HG02938 (cell line): ENCODE results near the gene PTPRN2.

ENCODE experiments used
- ATAC-seq: cut with Tn5 transposase; IDR thresholded peaks from one replicate; pipeline ENCODE4 v1.9.1; 2021; ENCODE audit warnings: mild to moderate bottlenecking, moderate library complexity; ENCODE audit not compliant: unreplicated experiment

PTPRN2 gene

GRCh38 chr7:157806711-157807110 lies 780.9 kb downstream of the PTPRN2 start:
- ATAC-seq, result no peak

GRCh38 chr7:157805713-157806112 lies 781.9 kb downstream of the PTPRN2 start:
- no peak for ATAC-seq

GRCh38 chr7:157803906-157804305 lies 783.7 kb downstream of the PTPRN2 start:
- no peak for ATAC-seq

GRCh38 chr7:157801971-157802675 lies 785.5 kb downstream of the PTPRN2 start:
- no peak for ATAC-seq

- ATAC-seq, result no peak
These were observed 786.5 kb downstream of the PTPRN2 start for GRCh38 chr7:157801113-157801512.

- ATAC-seq, result no peak
These were observed 787.3 kb downstream of the PTPRN2 start for GRCh38 chr7:157800281-157800680.

GRCh38 chr7:157799076-157799685 lies 788.4 kb downstream of the PTPRN2 start:
- ATAC-seq, result no peak

- no peak for ATAC-seq
These were observed 790.3 kb downstream of the PTPRN2 start for GRCh38 chr7:157797361-157797760.

- no peak for ATAC-seq
These were observed 790.8 kb downstream of the PTPRN2 start for GRCh38 chr7:157796846-157797245.

GRCh38 chr7:157795643-157796042 lies 792.0 kb downstream of the PTPRN2 start:
- no peak for ATAC-seq

- ATAC-seq, result no peak
These were observed 792.4 kb downstream of the PTPRN2 start for GRCh38 chr7:157795199-157795598.

- ATAC-seq, result no peak
These were observed 792.9 kb downstream of the PTPRN2 start for GRCh38 chr7:157794746-157795065.

GRCh38 chr7:157793973-157794745 lies 793.5 kb downstream of the PTPRN2 start:
- ATAC-seq, result no peak

GRCh38 chr7:157793087-157793353 lies 794.6 kb downstream of the PTPRN2 start:
- no peak for ATAC-seq

- ATAC-seq, result no peak
These were observed 795.2 kb downstream of the PTPRN2 start for GRCh38 chr7:157792241-157793086.

- no peak for ATAC-seq
These were observed 796.0 kb downstream of the PTPRN2 start for GRCh38 chr7:157791666-157792065.

- ATAC-seq, result no peak
These were observed 796.4 kb downstream of the PTPRN2 start for GRCh38 chr7:157791261-157791660.

- no peak for ATAC-seq
These were observed 797.7 kb downstream of the PTPRN2 start for GRCh38 chr7:157789942-157790341.

- no peak for ATAC-seq
These were observed 798.5 kb downstream of the PTPRN2 start for GRCh38 chr7:157789094-157789493.

GRCh38 chr7:157788573-157788972 lies 799.0 kb downstream of the PTPRN2 start:
- ATAC-seq, result no peak

- ATAC-seq, result no peak
These were observed 800.3 kb downstream of the PTPRN2 start for GRCh38 chr7:157787275-157787701.
